Sciatic nerve (tissue), 2 donors: ENCODE results near the gene OLFML1. TPM values are rescaled to one million over a fixed set of nuclear protein-coding genes. Genes with fewer than 3 reads are reported as not detected.

Source experiments
- ATAC-seq: fragments of 200-7000 bp; cut with Tn5 transposase; one replicate; pipeline ENCODE4 v1.9.1; 2020; ENCODE audit warnings: mild to moderate bottlenecking, moderate library complexity
- DNase-seq: peaks from one replicate; pipeline ENCODE4 v3.0.0-alpha.2; 2020; ENCODE audit warnings: low spot score
- intact Hi-C: fragments of 100-400 bp; cut with DNase I; formaldehyde crosslinking; loops from one replicate; pipeline ENCODE4 v1.14.2; 2022
- total RNA-seq: library from RNA; stranded (reverse); fragmentation: NEBNext Ultra II Directional; extraction: Animal tissue kit (Norgen Biotek cat#: 25700); gene quantifications from one replicate; pipeline ENCODE4 v1.2.1, GENCODE V29; 2021
- donor health status: DM: no; HTN: no; CAD: no.
- donor health status: DM: no; HTN: no; CAD: no.

Gene OLFML1
- total RNA-seq = 27.2 TPM

DNA sequence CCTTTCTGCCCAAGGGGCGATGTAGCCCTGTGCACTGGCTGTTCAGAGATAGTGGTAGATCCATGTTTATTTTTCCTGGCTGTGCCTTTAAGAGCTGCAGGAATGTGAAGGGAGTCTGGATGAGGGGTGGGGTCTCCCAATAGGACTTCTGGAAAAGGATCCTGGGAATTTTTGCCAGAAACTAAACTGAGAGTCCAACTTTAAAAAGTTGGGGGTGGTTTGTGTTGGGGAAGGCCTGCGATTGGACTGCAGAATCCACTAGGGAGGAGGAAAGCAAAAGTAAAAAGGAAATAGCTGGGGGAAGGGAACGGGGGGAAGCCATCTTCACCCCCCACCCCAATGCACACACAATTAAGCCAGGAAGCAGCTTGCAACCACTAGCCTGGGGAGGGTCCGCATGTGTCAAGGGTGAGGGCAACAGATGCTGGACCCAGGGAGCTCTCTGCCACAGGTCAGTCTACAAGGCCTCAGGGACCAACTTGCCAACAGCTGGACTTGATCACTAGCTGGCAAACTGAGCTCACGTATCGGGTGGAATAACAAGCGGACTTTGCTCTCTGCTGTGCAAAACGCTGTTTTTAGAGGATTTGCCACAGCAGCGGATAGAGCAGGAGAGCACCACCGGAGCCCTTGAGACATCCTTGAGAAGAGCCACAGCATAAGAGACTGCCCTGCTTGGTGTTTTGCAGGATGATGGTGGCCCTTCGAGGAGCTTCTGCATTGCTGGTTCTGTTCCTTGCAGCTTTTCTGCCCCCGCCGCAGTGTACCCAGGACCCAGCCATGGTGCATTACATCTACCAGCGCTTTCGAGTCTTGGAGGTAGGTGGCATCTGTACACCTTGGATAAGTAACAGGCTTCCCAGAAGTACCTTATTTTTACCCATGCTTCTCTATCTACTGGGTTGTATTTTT, at the start of gene OLFML1:
TSS of gene OLFML1 (plus strand) at position 321 of the 912 bp plus-strand sequence. CDS start at position 691, 370 bp downstream.
- intact Hi-C loops = no loop called here
- ATAC-seq (peak; percentile 79), DNase-seq (no peak)

DNA sequence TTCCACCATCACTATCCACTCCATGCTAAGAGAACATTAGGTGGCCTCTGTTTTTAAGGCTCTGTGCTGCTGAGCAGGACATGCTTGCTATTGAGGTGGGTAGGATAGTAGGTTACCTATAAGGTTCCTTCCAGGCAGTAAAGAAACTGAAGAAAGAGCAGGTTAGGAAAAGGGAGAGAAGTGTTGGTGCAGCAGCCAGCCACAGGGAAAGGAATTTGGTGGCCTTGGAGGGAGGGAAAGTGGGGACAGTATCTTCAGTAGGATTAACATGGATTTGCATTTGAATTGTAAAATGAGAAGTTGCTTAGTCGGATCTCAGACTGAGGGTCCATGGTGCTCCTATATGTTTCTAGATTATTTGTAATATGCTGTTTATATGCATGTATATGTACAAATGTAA, 49.2 kb upstream of the OLFML1 start:
- ATAC-seq = no peak
- intact Hi-C loops = no loop called here
- DNase-seq = no peak

DNA sequence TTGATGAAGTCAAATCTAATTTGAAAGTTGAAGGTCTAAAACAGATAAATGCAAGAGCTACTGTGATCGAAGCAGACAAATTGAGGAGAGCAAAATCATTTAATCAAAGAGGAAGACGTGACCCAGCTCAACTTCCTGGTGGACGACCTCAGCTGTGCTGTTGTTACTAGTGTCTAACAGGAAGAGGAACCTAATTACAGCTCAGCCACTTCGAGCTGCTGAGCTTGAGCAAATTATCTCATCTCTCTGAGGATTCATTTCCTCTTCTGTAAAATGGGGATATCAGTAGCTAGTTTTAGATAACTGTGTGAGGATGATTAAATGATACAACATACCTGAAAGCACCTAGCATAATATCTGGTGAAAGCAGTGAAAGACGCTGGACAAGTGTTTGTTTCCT, 48.6 kb upstream of the OLFML1 start:
- ATAC-seq = peak; percentile 66
- intact Hi-C loops = no loop called here
- DNase-seq = no peak

DNA sequence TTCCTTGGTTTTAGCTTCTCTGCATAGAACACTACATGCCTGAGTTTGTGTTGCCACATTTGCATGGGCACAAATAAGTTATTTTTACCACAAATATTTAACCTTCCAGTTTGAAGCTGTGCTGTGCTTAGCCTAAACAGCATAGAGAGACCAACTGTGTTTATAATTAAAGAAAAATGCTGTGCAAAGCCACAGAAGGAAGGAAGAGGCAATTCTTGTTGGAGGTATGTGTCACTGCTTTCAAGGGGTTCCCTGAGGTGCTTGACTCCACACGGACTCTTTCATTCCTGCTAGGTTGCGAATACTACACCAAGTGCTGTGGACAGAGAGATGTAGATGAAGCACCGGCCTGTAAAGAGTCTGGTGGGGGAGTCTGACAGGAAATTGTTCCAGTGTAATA, 47.6 kb upstream of the OLFML1 start:
- DNase-seq (no peak), ATAC-seq (no peak)
- intact Hi-C loops = no loop called here

DNA sequence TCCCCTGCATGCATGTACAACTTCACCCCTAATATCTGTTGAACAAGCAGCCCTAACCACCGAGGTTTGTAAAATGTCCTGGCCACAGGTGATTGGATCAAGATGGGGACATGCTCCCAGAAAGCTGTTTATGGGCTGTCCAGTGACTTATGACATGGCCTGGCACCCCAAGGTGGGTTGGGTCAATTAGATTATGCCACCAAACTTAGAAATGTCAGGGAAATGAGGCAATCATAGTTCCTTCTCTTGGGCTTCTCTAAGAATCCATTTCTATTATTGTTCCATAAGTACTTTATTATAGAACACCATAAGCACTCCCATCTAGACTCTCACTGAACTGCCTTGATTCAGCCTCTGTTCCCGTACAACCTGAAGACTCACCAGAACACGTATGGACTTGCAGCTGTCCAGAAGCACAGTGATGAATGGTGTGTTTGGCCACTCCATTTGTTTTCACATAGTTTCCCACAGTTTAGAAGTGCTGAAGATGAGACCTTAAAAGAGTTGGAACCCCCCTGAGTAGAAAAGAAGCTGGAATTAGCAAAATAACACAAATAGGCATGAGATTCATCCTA, 45.5 kb upstream of the OLFML1 start:
- ATAC-seq = no peak
- intact Hi-C loops = loop anchor here (10.0 kb wide), 1 partner anchor 345 kb away; no protein-coding TSS in a partner anchor
- DNase-seq = no peak

DNA sequence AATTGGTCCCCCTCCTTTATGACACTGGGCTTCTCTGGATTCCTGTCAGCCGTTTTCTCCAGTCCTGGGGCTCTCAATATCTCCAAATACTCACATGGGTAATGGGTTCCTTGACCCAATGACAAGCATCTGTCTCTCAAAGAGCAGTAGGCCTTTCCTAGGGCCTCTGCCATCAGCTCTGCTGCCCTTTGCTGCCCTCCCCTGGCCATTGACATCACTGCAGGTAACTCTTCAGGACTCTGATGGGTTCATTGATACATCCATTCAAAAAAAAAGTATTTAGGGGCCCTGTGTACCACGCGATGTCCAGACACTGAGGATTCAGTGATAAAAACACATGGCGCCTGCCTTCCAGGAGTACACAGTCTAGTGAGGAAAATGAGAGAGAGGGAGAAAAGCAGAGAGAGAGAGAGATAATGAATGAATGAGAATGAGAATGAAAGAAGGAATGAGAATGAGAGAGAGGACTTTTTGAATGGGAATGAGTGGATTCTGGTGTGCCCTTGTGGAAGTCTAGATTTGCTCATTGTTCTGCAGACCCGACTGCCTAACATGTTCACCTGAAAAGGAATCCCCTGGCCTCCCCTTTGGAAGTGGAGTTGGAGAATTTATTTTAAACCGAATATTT, 42.6 kb upstream of the OLFML1 start:
- ATAC-seq (peak; percentile 65), DNase-seq (peak; percentile 84)
- intact Hi-C loops = loop anchor here (10.0 kb wide), 1 partner anchor 348 kb away; no protein-coding TSS in a partner anchor

DNA sequence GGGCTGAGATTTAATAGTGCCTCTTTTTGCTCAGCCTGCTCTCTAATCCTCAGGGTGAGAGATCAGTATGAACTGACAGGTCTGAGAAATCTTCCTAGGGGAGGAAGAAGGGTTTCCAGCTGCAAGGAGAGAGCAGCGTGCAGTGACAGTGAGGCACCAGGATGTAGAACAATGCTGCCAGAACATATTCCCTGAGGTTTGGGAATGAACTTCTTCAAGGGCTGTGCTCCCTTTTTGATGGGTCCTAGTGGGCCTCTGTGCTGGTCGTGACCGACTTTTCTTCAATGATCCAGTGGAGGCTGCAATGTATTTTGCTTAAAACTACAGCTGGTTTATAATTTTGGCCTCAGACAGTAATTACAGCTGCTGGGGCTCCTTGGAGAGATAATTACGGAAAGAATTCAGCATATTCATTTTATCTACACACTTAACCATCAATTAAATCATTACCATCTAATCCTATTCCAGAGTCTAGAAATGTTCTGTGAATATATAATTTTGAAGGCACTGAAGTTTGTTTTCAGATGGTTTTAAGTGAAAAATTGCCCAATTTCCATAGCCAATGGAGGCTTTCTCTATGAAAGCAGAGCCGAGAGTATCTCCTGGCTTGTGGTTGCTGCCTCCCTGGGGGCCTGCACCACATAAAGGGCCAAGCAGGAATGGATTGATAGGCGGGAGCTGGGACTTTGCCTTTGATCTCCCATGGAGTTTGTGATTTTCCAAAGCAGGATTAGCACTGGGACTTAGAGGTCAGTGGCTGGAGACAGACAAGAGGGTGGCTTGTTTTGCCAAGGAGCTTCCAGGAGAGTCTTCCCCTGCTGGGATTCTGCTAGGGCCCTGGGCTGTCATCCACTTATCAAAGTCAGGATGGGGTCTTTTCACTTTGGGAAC, 41.0 kb upstream of the OLFML1 start:
- ATAC-seq (peak; percentile 49), DNase-seq (no peak)
- intact Hi-C loops = loop anchor here (10.0 kb wide), 1 partner anchor 350 kb away; no protein-coding TSS in a partner anchor

DNA sequence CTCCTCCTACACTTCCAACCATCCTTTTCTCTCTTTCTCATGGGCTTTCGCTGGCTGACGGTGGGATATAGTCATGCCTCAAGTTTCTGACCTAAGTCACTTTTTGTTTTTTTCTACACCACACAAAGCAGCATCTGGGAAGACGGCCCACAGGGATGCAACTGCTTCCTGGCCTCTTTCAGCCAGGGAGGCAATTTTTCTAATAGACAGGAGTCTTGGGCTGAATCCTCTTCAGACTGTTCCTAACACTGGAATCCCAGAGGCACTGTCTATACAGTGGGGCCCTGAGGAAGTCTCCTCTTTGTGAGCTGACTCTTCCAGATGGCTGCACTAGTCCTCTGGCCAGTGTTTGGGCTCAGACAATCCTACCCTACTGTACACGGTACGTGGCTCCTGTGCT, 39.7 kb upstream of the OLFML1 start:
- intact Hi-C loops = loop anchor here (10.0 kb wide), 1 partner anchor 351 kb away; no protein-coding TSS in a partner anchor
- ATAC-seq (peak; percentile 17), DNase-seq (no peak)

DNA sequence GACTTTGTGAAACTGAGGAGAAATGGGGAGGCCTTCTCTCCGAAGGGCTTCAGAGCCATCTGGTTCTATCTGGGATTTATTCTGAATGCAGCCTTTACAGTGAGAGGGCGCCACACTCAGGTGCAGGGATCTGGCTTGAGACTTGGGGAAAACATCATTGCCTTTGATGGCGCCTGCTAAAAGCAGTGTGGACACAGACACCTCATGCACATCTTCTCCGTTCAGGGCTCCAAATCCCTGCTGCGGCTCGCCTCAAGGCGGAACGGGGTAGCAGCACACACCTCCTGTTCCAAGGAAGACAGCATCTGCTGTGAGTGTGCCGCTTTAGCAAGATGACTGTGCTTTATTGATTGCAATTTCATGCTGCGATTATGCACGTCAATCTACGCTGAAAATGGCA, 37.1 kb upstream of the OLFML1 start:
- intact Hi-C loops = loop anchor here (10.0 kb wide), 1 partner anchor 353 kb away; no protein-coding TSS in a partner anchor
- DNase-seq (no peak), ATAC-seq (no peak)

DNA sequence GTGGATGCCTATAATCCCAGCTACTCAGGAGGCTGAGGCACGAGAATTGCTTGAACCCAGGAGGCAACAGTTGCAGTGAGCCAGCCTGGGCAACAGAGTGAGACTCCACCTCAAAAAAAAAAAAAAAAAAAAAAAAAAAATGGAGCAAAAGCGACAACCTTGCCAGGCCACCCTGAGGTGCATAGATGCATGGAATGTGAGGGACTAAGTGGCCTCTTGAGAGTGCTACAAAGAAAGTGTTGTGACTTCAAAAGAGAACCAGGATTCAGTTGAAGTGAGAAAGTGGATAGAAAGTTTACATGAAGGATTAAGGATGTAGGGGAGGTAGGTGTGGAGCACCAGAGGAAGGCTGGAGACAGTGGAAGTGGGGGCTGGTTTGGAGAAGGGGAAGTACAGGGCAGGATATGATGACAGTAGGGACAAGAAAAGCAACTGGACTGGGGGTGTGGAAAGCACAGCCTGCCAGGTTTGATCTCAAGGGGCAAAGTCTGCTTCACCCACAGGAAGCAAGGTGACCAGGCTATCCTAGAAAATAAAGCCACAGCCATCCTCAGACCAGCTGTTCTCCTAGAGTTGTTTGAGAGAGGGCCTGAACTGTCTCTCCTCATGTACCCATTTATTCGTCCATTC, 36.0 kb upstream of the OLFML1 start:
- intact Hi-C loops = loop anchor here (10.0 kb wide), 1 partner anchor 355 kb away; no protein-coding TSS in a partner anchor
- ATAC-seq = peak; percentile 43
- no peak for DNase-seq

DNA sequence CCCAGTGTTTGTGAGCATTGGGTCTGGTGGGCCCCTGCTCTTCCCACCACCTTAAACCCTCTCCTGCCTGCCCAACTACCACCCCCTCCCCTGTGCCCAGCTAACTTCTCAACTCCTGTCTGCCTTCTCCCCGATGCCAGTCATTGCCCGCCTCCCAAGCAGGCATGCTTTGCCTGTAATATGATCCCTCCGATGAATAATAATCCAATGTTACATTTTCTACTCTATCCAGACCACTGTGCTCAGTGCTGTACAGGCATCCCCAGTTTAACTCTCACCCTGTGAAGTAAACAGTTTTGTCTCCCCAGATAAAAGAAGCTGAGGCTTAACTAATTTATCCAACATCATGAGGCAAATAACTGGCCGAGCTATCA, 35.5 kb upstream of the OLFML1 start:
- ATAC-seq (no peak), DNase-seq (no peak)
- intact Hi-C loops = loop anchor here (10.0 kb wide), 1 partner anchor 355 kb away; no protein-coding TSS in a partner anchor

DNA sequence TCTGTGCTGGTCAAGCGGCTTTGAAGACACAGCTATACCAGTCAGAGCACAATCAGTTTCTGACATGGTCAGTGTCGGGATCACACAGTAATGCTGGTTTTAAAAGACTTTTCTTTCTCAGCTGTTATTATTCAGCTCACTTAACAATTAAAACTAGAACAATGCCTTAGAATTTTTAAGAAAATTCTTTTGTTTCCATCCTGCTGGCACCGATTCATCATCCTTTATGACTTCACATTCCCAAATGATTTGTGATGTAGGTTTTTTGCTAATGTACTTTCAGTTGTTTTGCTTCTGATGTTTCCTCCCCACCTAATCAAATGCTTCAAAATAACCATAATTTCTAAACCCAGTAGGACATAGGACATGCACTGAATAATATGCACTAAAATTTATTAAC, 34.5 kb upstream of the OLFML1 start:
- no peak for ATAC-seq
- intact Hi-C loops = no loop called here
- no peak for DNase-seq

DNA sequence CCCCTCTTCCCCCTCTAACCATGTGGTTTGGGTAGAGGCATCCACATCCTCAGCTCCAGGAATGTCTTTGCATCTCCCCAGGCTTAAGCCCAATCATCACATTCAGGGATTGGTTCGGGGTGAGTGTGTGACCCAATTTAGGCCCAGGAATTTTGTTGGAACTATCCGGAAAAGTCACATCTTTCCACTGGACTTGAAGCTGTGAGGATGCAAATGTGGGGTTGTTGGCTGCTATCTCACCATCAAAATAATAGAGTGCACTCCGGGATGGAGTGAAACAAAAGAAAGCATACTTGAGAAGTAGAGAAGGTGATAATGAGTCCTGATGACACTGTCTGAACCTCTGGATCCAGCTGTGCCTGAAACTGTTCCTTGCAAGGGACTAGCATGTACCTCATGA, 33.8 kb upstream of the OLFML1 start:
- no peak for DNase-seq
- intact Hi-C loops = no loop called here
- ATAC-seq = no peak

DNA sequence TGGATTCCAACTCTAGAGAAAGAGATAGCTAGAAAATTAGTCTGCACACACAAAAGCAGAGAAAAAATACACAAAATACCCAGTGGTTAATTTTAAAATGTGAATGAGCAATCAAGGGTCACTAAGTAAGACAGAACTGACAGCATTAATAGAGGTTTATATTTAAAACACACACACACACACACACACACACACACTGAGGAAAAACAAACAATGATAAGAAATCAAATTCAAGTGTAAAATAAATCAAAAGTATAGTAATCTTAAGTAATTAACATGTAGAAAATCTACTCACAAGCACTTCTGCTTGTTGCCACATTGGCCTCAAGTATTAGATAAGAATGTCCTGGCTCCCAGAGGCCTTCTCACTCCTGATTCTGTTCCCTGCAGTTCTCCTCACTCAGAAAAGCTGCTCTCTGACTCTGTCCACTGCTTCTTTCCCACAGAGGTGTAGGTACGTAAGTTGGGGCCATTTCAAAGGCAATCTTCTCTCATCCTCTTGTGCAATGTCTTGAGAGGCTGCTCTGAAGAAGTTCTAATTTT, 33.3 kb upstream of the OLFML1 start:
- intact Hi-C loops = no loop called here
- ATAC-seq (no peak), DNase-seq (no peak)

DNA sequence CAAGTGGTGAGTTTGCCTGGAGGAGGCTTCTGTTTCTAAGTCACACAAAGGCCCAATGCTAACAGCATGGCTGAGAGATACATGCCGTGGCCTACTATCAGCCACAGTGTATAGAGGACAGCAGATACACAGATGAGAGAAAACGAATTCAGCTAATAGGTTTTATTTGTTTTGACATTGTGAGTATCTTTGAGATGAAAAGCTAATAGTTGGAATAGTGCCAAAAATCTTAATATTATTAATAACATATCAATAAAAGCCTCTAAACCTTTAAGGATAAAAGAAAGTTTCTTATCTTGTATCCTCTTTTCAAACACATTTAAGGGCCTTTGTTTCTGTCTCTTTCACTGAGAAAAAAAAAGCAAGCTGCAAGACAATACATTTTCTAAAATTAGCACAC, 30.5 kb upstream of the OLFML1 start:
- ATAC-seq (no peak), DNase-seq (no peak)
- intact Hi-C loops = no loop called here

DNA sequence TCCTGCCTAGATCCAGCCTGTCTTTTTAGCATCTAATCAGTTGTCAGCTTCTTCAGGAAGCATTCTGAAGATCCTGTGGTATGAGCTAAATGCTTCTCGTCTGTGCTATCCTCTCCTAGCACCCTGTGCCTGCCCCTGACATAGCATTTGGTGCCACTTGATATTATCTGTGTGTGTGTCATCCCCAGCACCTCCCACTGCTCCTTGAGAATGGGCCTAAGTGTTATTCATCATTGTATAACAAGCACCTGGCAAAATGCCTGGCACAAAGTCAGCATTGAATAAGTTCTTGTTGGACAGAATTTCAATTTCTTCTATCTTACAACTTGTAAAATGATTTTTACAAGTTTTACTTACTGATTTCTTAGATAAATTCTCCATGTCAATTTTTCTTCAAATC, 28.1 kb upstream of the OLFML1 start:
- DNase-seq (no peak), ATAC-seq (no peak)
- intact Hi-C loops = no loop called here

DNA sequence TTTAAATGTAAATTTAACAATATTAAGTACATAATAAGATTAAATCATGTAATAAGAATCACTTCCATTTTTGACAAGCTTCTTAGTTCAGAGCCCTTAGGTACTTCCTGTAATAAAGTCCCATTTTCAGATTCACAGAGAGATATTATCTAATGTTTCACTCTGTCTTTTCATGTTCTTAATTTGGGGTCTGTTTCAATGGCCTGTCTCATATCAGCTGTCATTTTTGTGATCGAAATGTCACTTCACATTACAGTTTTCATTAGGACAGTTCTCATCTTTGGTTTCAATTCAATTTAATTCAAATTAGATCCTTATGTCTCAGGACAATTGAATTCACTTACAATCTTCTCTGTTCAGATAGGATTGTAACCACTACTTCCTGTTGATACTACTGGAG, 22.6 kb upstream of the OLFML1 start:
- intact Hi-C loops = no loop called here
- ATAC-seq (no peak), DNase-seq (no peak)

DNA sequence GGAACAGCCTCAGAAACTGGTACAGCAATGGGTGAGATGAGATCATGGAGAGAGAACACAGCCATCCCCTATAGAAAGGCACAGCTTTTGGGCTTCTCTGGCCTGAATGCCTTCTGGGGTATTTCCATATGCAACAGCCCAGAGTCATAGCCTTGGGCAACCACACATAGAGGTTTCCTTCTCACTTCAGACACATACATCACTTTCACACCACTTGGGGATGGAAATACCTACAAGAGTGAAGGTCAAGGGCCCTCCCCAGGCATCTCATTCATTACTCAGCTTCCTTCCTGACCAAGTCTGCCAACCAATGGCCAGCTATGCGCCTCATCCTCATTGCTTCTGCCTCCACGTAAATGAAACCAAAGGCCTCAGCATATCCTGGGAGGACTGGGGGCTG, 17.7 kb upstream of the OLFML1 start:
- DNase-seq (no peak), ATAC-seq (no peak)
- intact Hi-C loops = no loop called here
